GM19438 (cell line): ENCODE measurements around the gene GOLGA5.
"Not testable (repeated sequence)": the region's sequence is repeated elsewhere in the genome, so short reads cannot be mapped to it uniquely, and the experiment has no call there.

Experiments used
- ATAC-seq: cut with Tn5 transposase; IDR thresholded peaks from one replicate; pipeline ENCODE4 v1.9.1; 2021; ENCODE audit warnings: low read depth; ENCODE audit not compliant: unreplicated experiment

GOLGA5 gene

GRCh38 chr14:92778868-92779565, 15.1 kb upstream of the GOLGA5 start:
- ATAC-seq: not testable (repeated sequence)

GRCh38 chr14:92780444-92781232, 13.5 kb upstream of the GOLGA5 start:
- no peak for ATAC-seq

- no peak for ATAC-seq
Observed at GRCh38 chr14:92781350-92781749, 12.8 kb upstream of the GOLGA5 start.

- no peak for ATAC-seq
Observed at GRCh38 chr14:92783813-92784431, 10.2 kb upstream of the GOLGA5 start.

- ATAC-seq: no peak
Observed at GRCh38 chr14:92785667-92786426, 8.3 kb upstream of the GOLGA5 start.

- ATAC-seq: no peak
Observed at GRCh38 chr14:92786427-92786756, 7.7 kb upstream of the GOLGA5 start.

GRCh38 chr14:92787554-92787953, 6.6 kb upstream of the GOLGA5 start:
- ATAC-seq: no peak

GRCh38 chr14:92789457-92790089, 4.5 kb upstream of the GOLGA5 start:
- no peak for ATAC-seq

- no peak for ATAC-seq
Observed at GRCh38 chr14:92792885-92793284, 1.2 kb upstream of the GOLGA5 start.

GRCh38 chr14:92794547-92794941, 439 bp downstream of the GOLGA5 start:
- ATAC-seq: no peak

GRCh38 chr14:92794961-92795360, 856 bp downstream of the GOLGA5 start:
- no peak for ATAC-seq

- ATAC-seq: no peak
Observed at GRCh38 chr14:92797935-92798653, 4.0 kb downstream of the GOLGA5 start.

GRCh38 chr14:92798811-92799210, 4.7 kb downstream of the GOLGA5 start:
- no peak for ATAC-seq

GRCh38 chr14:92800012-92800411, 5.9 kb downstream of the GOLGA5 start:
- ATAC-seq: no peak

GRCh38 chr14:92800525-92800924, 6.4 kb downstream of the GOLGA5 start:
- no peak for ATAC-seq

- ATAC-seq: no peak
Observed at GRCh38 chr14:92801917-92802316, 7.8 kb downstream of the GOLGA5 start.

GRCh38 chr14:92802678-92803077, 8.6 kb downstream of the GOLGA5 start:
- no peak for ATAC-seq

- no peak for ATAC-seq
Observed at GRCh38 chr14:92813201-92813600, 19.1 kb downstream of the GOLGA5 start.

GRCh38 chr14:92819011-92819597, 25.0 kb downstream of the GOLGA5 start:
- no peak for ATAC-seq
